ENCODE results near the gene TEK. TPM values are rescaled to one million over a fixed set of nuclear protein-coding genes. Genes with fewer than 3 reads are reported as not detected.
A peak's percentile ranks its signal among the peaks of the same experiment; 100 is the strongest.
"Not testable (repeated sequence)": the region's sequence is repeated elsewhere in the genome, so short reads cannot be mapped to it uniquely, and the experiment has no call there.

The TEK gene
- total RNA-seq, 4 donors from 2014 or later: 7.5 to 17.4 (median 15.5) TPM

DNA sequence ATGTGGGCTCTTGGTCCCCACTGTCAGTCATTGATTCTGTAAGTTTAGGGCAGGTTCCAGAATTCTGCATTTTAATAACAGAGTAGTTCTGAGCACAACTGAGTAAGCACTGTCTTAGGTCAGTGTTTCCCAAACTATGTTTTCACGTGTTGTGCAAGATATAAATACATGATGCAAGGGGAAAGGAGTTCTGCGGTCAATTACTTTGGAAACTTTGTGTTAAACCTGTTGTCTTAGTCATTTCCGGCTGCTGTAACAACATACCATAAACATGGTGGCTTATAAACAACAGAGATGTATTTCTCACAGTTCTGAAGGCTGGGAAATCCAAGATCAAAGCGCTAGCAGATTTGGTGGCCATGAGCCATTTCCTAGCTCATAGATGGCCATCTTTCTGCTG is 118.2 kb downstream of the TEK start:
- H3K36me3 ChIP-seq: peaks cover 0 to 52% (median 0%) of the 10 kb centered on the region in 4 donors
- intact Hi-C loops (cut with DNase I): no loop called here
- H3K9me3 ChIP-seq: peaks cover 0 to 1% (median 0%) of the 10 kb centered on the region in 4 donors
- 93% methylated on average over 3 of the region's 4 CpGs for WGBS
- no peak overlapping the region for H3K27ac ChIP-seq (replicated peaks in 1 of 4)
- TF ChIP-seq POLR2A (IDR thresholded peaks at IDR 0.05; ENCODE audit: low read depth): no peak
- no peak for TF ChIP-seq EP300 (IDR thresholded peaks at IDR 0.05)
- TF ChIP-seq, protein P1, sequence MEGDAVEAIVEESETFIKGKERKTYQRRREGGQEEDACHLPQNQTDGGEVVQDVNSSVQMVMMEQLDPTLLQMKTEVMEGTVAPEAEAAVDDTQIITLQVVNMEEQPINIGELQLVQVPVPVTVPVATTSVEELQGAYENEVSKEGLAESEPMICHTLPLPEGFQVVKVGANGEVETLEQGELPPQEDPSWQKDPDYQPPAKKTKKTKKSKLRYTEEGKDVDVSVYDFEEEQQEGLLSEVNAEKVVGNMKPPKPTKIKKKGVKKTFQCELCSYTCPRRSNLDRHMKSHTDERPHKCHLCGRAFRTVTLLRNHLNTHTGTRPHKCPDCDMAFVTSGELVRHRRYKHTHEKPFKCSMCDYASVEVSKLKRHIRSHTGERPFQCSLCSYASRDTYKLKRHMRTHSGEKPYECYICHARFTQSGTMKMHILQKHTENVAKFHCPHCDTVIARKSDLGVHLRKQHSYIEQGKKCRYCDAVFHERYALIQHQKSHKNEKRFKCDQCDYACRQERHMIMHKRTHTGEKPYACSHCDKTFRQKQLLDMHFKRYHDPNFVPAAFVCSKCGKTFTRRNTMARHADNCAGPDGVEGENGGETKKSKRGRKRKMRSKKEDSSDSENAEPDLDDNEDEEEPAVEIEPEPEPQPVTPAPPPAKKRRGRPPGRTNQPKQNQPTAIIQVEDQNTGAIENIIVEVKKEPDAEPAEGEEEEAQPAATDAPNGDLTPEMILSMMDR (IDR thresholded peaks at IDR 0.05): no peak
- TF ChIP-seq POLR2AphosphoS5 (IDR thresholded peaks at IDR 0.05): no peak
- H3K27me3 ChIP-seq: no peaks in the 10 kb centered on the region
- no peaks in the 10 kb centered on the region for H3K4me1 ChIP-seq
- DNase-seq (ENCODE audit: extremely low spot score): no peak
- H3K4me3 ChIP-seq: no peak overlapping the region

DNA sequence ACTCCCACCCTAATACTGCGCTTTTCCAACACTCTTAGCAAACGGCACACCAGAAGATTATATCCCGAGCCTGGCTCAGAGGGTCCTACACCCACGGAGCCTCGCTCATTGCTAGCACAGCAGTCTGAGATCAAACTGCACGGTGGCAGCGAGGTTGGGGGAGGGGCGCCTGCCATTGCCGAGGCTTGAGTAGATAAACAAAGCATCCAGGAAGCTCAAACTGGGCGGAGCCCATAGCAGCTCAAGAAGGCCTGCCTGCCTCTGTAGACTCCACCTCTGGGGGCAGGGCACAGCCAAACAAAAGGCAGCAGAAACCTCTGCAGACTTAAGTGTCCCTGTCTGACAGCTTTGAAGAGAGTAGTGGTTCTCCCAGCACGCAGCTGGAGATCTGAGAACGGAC is 130.6 kb downstream of the TEK start:
- H3K27me3 ChIP-seq; H3K36me3 ChIP-seq; H3K4me1 ChIP-seq; H3K27ac ChIP-seq (replicated peaks in 1 of 4); intact Hi-C loops (cut with DNase I); H3K4me3 ChIP-seq; DNase-seq (ENCODE audit: extremely low spot score): not testable (repeated sequence)
- WGBS: 78% methylated on average over 12 of the region's 12 CpGs
- peaks cover 0 to 30% (median 15%) of the 10 kb centered on the region in 4 donors for H3K9me3 ChIP-seq

DNA sequence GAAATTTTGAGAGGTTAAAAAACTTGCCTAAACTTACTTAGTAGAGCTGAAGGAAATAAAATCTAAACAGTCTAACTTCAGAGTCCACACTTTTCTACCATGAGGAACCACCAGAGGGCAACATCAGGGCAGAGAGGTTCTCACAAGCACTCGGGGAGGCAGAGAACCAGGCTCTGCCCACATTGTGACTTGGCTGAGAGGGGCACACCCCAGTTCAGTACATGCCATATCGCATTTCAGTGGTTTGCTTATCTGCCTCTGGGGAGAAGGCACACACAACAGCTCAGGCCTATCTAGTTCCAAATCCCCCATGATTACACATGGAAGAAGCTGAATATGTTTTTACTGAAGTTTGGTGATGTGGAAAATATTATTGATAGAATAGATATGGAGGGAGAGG is 138.7 kb downstream of the TEK start:
- Histone ChIP-seq H3K4me3 (no peak overlapping the region), H3K4me1 (no peaks in the 10 kb centered on the region), H3K27ac (replicated peaks in 1 of 4) (no peak overlapping the region), H3K36me3 (no peaks in the 10 kb centered on the region), H3K27me3 (no peaks in the 10 kb centered on the region), H3K9me3 (no peaks in the 10 kb centered on the region)
- intact Hi-C loops (cut with DNase I): no loop called here
- WGBS: 57% methylated on average over 2 of the region's 2 CpGs
- TF ChIP-seq, protein P1 (IDR thresholded peaks at IDR 0.05): peak in 2 of 3 experiments; percentile 18 to 46
- TF ChIP-seq POLR2A (IDR thresholded peaks at IDR 0.05; ENCODE audit: low read depth): no peak
- DNase-seq (ENCODE audit: extremely low spot score): no peak

DNA sequence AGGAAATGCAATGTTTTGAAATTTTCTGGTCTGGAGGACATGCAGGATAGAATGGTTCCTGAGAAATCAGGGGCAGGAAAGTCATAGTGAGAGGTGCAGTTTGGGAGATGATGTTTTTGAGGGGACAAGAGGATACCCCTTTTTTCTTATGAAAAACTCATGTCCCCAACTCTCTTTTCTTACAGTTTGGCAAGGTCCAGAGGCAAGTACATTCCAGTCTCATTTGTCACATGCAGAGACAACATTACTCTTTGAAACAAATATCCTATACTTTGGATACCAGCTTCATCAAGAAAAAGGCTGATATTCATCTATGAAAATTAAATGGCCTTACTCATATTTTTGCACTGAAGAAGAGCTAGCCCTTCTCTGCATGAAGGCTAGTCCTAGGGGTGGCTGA is 139.7 kb downstream of the TEK start:
- intact Hi-C loops (cut with DNase I): no loop called here
- no peaks in the 10 kb centered on the region for H3K27me3 ChIP-seq
- TF ChIP-seq, protein P1 (IDR thresholded peaks at IDR 0.05): no peak
- TF ChIP-seq POLR2A (IDR thresholded peaks at IDR 0.05; ENCODE audit: low read depth): no peak
- no peak for TF ChIP-seq EP300 (IDR thresholded peaks at IDR 0.05)
- H3K4me3 ChIP-seq: no peak overlapping the region
- H3K4me1 ChIP-seq: no peaks in the 10 kb centered on the region
- no peaks in the 10 kb centered on the region for H3K36me3 ChIP-seq
- no peaks in the 10 kb centered on the region for H3K9me3 ChIP-seq
- DNase-seq (ENCODE audit: extremely low spot score): no peak
- no peak overlapping the region for H3K27ac ChIP-seq (replicated peaks in 1 of 4)

GRCh38 chr9:27258662-27259061 is 149.6 kb downstream of the TEK start:
- Histone ChIP-seq H3K4me3 (no peak overlapping the region), H3K27me3 (no peaks in the 10 kb centered on the region), H3K9me3 (no peaks in the 10 kb centered on the region), H3K27ac (replicated peaks in 1 of 4) (no peak overlapping the region), H3K4me1 (no peaks in the 10 kb centered on the region), H3K36me3 (no peaks in the 10 kb centered on the region)
- 91% methylated on average over 7 of the region's 7 CpGs for WGBS
- no peak for DNase-seq (ENCODE audit: extremely low spot score)
- TF ChIP-seq EP300 (IDR thresholded peaks at IDR 0.05) (no peak), POLR2AphosphoS5 (IDR thresholded peaks at IDR 0.05) (no peak), POLR2A (IDR thresholded peaks at IDR 0.05; ENCODE audit: low read depth) (no peak)
- TF ChIP-seq, protein P1 (IDR thresholded peaks at IDR 0.05): no peak
- intact Hi-C loops (cut with DNase I): no loop called here
